HepG2 (cell line): Measurements from ENCODE around the gene AHSA1. TPM values are rescaled to one million over a fixed set of nuclear protein-coding genes. Genes with fewer than 3 reads are reported as not detected.
A peak's percentile ranks its signal among the peaks of the same experiment; 100 is the strongest.

Experiments
- ETS1 ChIP-seq: sonication (generic); formaldehyde crosslinking; IDR thresholded peaks from 2 replicates; pipeline ENCODE4 v1.4.0; 2020; ENCODE audit warnings: missing genetic modification reagents
- FOXA3 ChIP-seq: IDR thresholded peaks from 2 replicates; pipeline ENCODE4 v1.6.1; 2016; ENCODE audit warnings: missing genetic modification reagents, missing compliant biosample characterization
- HES4 ChIP-seq: sonication (generic); formaldehyde crosslinking; IDR thresholded peaks from 2 replicates; pipeline ENCODE4 v1.9.0; 2021; ENCODE audit warnings: mild to moderate bottlenecking, missing genetic modification reagents, borderline replicate concordance
- HOXA7 ChIP-seq: sonication (generic); formaldehyde crosslinking; IDR thresholded peaks from 2 replicates; pipeline ENCODE4 v1.8.1; 2022; ENCODE audit warnings: mild to moderate bottlenecking, missing genetic modification reagents, moderate library complexity
- PAF1 ChIP-seq: IDR thresholded peaks from 2 replicates; pipeline ENCODE4 v1.6.1; 2016; ENCODE audit warnings: missing genetic modification reagents, missing compliant biosample characterization
- PAWR ChIP-seq: sonication (generic); formaldehyde crosslinking; IDR thresholded peaks from 2 replicates; pipeline ENCODE4 v1.4.0; 2020; ENCODE audit warnings: missing genetic modification reagents, mild to moderate bottlenecking, borderline replicate concordance
- RBM39 ChIP-seq: fragments of 200-400 bp; formaldehyde crosslinking; IDR thresholded peaks from one replicate; pipeline ENCODE4 v1.6.1; 2018; ENCODE audit warnings: antibody characterized with exemption, mild to moderate bottlenecking, low read depth, low read length; ENCODE audit not compliant: poor library complexity, severe bottlenecking
- SUZ12 ChIP-seq: fragments of 150-350 bp; IDR thresholded peaks from 2 replicates; pipeline ENCODE4 v1.6.1; 2014; ENCODE audit warnings: low read depth, low read length
- THAP9 ChIP-seq: sonication (generic); formaldehyde crosslinking; IDR thresholded peaks from 2 replicates; pipeline ENCODE4; 2020; ENCODE audit warnings: missing genetic modification reagents, mild to moderate bottlenecking, borderline replicate concordance
- XRCC5 ChIP-seq: fragments of 200-400 bp; formaldehyde crosslinking; optimal IDR thresholded peaks from 2 replicates; pipeline ENCODE3; 2017; ENCODE audit warnings: mild to moderate bottlenecking, low read length
- ZNF761 ChIP-seq: sonication (generic); formaldehyde crosslinking; conservative IDR thresholded peaks from 2 replicates; pipeline ENCODE4 v1.4.0; 2020; ENCODE audit warnings: mild to moderate bottlenecking, missing genetic modification reagents
- ZNF782 ChIP-seq: sonication (generic); formaldehyde crosslinking; IDR thresholded peaks from 2 replicates; pipeline ENCODE4 v1.4.0; 2020; ENCODE audit warnings: missing genetic modification reagents, mild to moderate bottlenecking, borderline replicate concordance
- polyA plus RNA-seq, 8 experiments: library from polyadenylated mRNA; depleted of rRNA in 3 of 8; stranded (reverse) in 7 of 8; unstranded in 1 of 8; fragments of >200 nt; fragmentation: Illumina TruSeq in 4 of 8; extraction: Trizol in 4 of 8; gene quantifications; 2 replicates each; pipeline versions ENCODE4 v1.2.1 to v1.2.3, GENCODE V29; 2011 to 2016; ENCODE audit warnings: low read depth in 4 of 8, missing spikeins in 1 of 8, mixed read lengths in 1 of 8; ENCODE audit not compliant: insufficient read depth in 1 of 8
- total RNA-seq, 5 experiments: library from RNA; depleted of rRNA; stranded (reverse); fragments of >200 nt; fragmentation: Illumina TruSeq; extraction: Trizol; gene quantifications; 2 replicates each; pipeline ENCODE4 v1.2.3, GENCODE V29; 2016; ENCODE audit warnings: low read depth in 1 of 5
- TF ChIP-seq, protein P1 (sequence below): sonication (generic); formaldehyde crosslinking; IDR thresholded peaks from 2 replicates; pipeline ENCODE4 v1.4.0; 2020; ENCODE audit warnings: missing genetic modification reagents, mild to moderate bottlenecking, borderline replicate concordance
- TF ChIP-seq, protein P2 (sequence below): sonication (generic); formaldehyde crosslinking; IDR thresholded peaks from 2 replicates; pipeline ENCODE4 v1.4.0; 2020; ENCODE audit warnings: missing genetic modification reagents
- TF ChIP-seq, protein P3 (sequence below): IDR thresholded peaks from 2 replicates; pipeline ENCODE4 v1.6.1; 2012; ENCODE audit warnings: inconsistent platforms
- TF ChIP-seq, protein P4 (sequence below): sonication (generic); formaldehyde crosslinking; IDR thresholded peaks from 2 replicates; pipeline ENCODE4 v1.5.0; 2020; ENCODE audit warnings: missing genetic modification reagents

Gene AHSA1
- total and polyA plus RNA-seq, 2 of the 13 experiments (the other 11 are each of a cell fraction or from before 2014, with no cell fraction given) = 113 to 241 TPM

- TF ChIP-seq, protein P1, sequence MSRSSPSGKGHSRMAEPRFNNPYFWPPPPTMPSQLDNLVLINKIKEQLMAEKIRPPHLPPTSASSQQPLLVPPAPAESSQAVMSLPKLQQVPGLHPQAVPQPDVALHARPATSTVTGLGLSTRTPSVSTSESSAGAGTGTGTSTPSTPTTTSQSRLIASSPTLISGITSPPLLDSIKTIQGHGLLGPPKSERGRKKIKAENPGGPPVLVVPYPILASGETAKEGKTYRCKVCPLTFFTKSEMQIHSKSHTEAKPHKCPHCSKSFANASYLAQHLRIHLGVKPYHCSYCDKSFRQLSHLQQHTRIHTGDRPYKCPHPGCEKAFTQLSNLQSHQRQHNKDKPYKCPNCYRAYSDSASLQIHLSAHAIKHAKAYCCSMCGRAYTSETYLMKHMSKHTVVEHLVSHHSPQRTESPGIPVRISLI (CRISPR knock-in tag) = no peak
- TF ChIP-seq ETS1 (CRISPR knock-in tag) (peak; percentile 86; the same call in 1 of the 2 replicates), PAF1 (CRISPR knock-in tag) (no peak), THAP9 (CRISPR knock-in tag) (no peak), HOXA7 (CRISPR knock-in tag) (no peak), SUZ12 (no peak), XRCC5 (peak; percentile 50), RBM39 (no peak), ZNF782 (CRISPR knock-in tag) (no peak), ZNF761 (CRISPR knock-in tag) (no peak), HES4 (CRISPR knock-in tag) (no peak), PAWR (CRISPR knock-in tag) (no peak), FOXA3 (0 out of 2 replicates have a peak, but pooled peaks have one; percentile 15)
- TF ChIP-seq, protein P2, sequence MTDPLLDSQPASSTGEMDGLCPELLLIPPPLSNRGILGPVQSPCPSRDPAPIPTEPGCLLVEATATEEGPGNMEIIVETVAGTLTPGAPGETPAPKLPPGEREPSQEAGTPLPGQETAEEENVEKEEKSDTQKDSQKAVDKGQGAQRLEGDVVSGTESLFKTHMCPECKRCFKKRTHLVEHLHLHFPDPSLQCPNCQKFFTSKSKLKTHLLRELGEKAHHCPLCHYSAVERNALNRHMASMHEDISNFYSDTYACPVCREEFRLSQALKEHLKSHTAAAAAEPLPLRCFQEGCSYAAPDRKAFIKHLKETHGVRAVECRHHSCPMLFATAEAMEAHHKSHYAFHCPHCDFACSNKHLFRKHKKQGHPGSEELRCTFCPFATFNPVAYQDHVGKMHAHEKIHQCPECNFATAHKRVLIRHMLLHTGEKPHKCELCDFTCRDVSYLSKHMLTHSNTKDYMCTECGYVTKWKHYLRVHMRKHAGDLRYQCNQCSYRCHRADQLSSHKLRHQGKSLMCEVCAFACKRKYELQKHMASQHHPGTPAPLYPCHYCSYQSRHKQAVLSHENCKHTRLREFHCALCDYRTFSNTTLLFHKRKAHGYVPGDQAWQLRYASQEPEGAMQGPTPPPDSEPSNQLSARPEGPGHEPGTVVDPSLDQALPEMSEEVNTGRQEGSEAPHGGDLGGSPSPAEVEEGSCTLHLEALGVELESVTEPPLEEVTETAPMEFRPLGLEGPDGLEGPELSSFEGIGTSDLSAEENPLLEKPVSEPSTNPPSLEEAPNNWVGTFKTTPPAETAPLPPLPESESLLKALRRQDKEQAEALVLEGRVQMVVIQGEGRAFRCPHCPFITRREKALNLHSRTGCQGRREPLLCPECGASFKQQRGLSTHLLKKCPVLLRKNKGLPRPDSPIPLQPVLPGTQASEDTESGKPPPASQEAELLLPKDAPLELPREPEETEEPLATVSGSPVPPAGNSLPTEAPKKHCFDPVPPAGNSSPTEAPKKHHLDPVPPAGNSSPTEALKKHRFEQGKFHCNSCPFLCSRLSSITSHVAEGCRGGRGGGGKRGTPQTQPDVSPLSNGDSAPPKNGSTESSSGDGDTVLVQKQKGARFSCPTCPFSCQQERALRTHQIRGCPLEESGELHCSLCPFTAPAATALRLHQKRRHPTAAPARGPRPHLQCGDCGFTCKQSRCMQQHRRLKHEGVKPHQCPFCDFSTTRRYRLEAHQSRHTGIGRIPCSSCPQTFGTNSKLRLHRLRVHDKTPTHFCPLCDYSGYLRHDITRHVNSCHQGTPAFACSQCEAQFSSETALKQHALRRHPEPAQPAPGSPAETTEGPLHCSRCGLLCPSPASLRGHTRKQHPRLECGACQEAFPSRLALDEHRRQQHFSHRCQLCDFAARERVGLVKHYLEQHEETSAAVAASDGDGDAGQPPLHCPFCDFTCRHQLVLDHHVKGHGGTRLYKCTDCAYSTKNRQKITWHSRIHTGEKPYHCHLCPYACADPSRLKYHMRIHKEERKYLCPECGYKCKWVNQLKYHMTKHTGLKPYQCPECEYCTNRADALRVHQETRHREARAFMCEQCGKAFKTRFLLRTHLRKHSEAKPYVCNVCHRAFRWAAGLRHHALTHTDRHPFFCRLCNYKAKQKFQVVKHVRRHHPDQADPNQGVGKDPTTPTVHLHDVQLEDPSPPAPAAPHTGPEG (CRISPR knock-in tag) = 0 out of 2 replicates have a peak, but pooled peaks have one; percentile 19
- TF ChIP-seq, protein P3, sequence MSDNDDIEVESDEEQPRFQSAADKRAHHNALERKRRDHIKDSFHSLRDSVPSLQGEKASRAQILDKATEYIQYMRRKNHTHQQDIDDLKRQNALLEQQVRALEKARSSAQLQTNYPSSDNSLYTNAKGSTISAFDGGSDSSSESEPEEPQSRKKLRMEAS = peak; percentile 92
- TF ChIP-seq, protein P4, sequence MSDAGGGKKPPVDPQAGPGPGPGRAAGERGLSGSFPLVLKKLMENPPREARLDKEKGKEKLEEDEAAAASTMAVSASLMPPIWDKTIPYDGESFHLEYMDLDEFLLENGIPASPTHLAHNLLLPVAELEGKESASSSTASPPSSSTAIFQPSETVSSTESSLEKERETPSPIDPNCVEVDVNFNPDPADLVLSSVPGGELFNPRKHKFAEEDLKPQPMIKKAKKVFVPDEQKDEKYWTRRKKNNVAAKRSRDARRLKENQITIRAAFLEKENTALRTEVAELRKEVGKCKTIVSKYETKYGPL = no peak
Observed at GRCh38 chr14:77498120-77498979, 40.5 kb downstream of the AHSA1 start, which contains the start of gene ISM2 (continued).
